Caco-2 (cell line): ENCODE measurements around the gene GPC5. TPM values are rescaled to one million over a fixed set of nuclear protein-coding genes. Genes with fewer than 3 reads are reported as not detected.
"Not testable (repeated sequence)": the region's sequence is repeated elsewhere in the genome, so short reads cannot be mapped to it uniquely, and the experiment has no call there.

ENCODE experiments used
- BruUV-seq: library from RNA; stranded (reverse); fragments of 400-500 nt; replicated peaks from 2 replicates; lab custom pipeline; 2021; lab: Mats Ljungman, UMichigan
- CTCF ChIA-PET: fragments of 300-600 bp; sonication (Branson Sonifier 250); formaldehyde crosslinking; loops from one replicate; lab custom pipeline; 2022; ENCODE audit warnings: antibody characterized with exemption; lab: Charles Lee
- POLR2A ChIA-PET: fragments of 300-600 bp; sonication (Branson Sonifier 250); formaldehyde crosslinking; loops from one replicate; lab custom pipeline; 2022; ENCODE audit warnings: antibody characterized with exemption; lab: Charles Lee
- DNase-seq, 2 experiments: peaks; one replicate each; pipeline versions ENCODE4 v3.0.0 to v3.0.0-alpha.2; 2020 to 2022
- H3K27me3 ChIP-seq: replicated peaks from 2 replicates; pipeline ENCODE4 v1.6.0; 2011; ENCODE audit warnings: low read length; ENCODE audit not compliant: control insufficient read depth, insufficient read depth
- H3K36me3 ChIP-seq: 2 replicates; pipeline ENCODE4 v1.5.1; 2011; ENCODE audit warnings: low read length; ENCODE audit not compliant: control insufficient read depth, insufficient read depth
- H3K4me1 ChIP-seq: fragments of 250-450 bp; sonication (Bioruptor Pico); 2 replicates; pipeline ENCODE4 v1.5.1; 2020; ENCODE audit warnings: mild to moderate bottlenecking
- H3K4me3 ChIP-seq: 2 replicates; pipeline ENCODE4 v1.5.1; 2011; ENCODE audit warnings: low read depth, mild to moderate bottlenecking, control low read depth, low read length
- H3K9me3 ChIP-seq: fragments of 250-450 bp; sonication (Bioruptor Pico); 2 replicates; pipeline ENCODE4 v1.5.1; 2020; ENCODE audit warnings: mild to moderate bottlenecking, moderate library complexity
- H3K27ac Mint-ChIP-seq: one replicate; pipeline ENCODE4 v1.8.0; 2022; ENCODE audit warnings: mixed read lengths; ENCODE audit not compliant: unreplicated experiment
- H3K27me3 Mint-ChIP-seq: one replicate; pipeline ENCODE4 v1.8.0; 2022; ENCODE audit warnings: mixed read lengths; ENCODE audit not compliant: insufficient read depth, unreplicated experiment
- H3K36me3 Mint-ChIP-seq: one replicate; pipeline ENCODE4 v1.8.0; 2022; ENCODE audit warnings: mild to moderate bottlenecking, mixed read lengths; ENCODE audit not compliant: insufficient read depth, unreplicated experiment
- H3K4me1 Mint-ChIP-seq: one replicate; pipeline ENCODE4 v1.8.0; 2022; ENCODE audit warnings: low read depth, mixed read lengths; ENCODE audit not compliant: unreplicated experiment
- H3K4me3 Mint-ChIP-seq: one replicate; pipeline ENCODE4 v1.8.0; 2022; ENCODE audit warnings: mild to moderate bottlenecking, moderate library complexity, mixed read lengths; ENCODE audit not compliant: unreplicated experiment
- H3K9me3 Mint-ChIP-seq: one replicate; pipeline ENCODE4 v1.8.0; 2022; ENCODE audit warnings: mixed read lengths; ENCODE audit not compliant: unreplicated experiment
- intact Hi-C: fragments of 100-400 bp; cut with micrococcal nuclease; formaldehyde crosslinking; loops from one replicate; pipeline ENCODE4 v1.10.0; 2022; ENCODE audit not compliant: unreplicated experiment
- total RNA-seq: library from RNA; stranded (reverse); gene quantifications from 2 replicates; pipeline ENCODE4 v1.2.3, GENCODE V29; 2022
- TF ChIP-seq, protein P1 (sequence below), 2 experiments: fragments of 200-600 bp in 1 of 2; IDR thresholded peaks; 1 replicate in 1 of 2; 2 replicates in 1 of 2; pipeline versions ENCODE4 v1.5.1 to v1.8.0; 2011 to 2022; ENCODE audit warnings: antibody characterized with exemption in 1 of 2, control low read depth in 1 of 2, inconsistent platforms in 1 of 2, low read depth in 1 of 2, low read length in 1 of 2, mild to moderate bottlenecking in 1 of 2, moderate library complexity in 1 of 2; ENCODE audit not compliant: insufficient read depth in 1 of 2, severe bottlenecking in 1 of 2, unreplicated experiment in 1 of 2

Gene GPC5
- total RNA-seq, 1 experiment from 2014 or later: 4.1 TPM

DNA sequence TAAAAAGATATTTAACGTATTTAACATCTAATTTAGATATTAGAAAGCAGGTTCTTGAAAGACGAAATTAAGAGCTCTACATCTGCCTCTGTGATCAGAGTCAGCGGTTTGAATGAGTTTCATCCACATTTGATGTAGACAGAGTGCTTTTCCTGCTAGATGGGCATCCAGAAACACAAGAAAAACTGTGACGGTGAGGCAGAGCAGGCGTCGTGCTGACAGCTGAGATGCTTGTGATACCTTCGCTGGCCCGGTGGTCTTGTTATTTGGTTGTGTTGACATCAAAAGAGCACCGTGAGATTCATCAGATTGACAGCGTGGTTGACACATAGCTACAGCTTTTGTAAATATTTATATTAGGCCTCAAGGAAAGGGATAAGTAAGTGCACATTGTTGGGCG lies 399.1 kb downstream of the GPC5 start:
- no peaks in the 10 kb centered on the region for H3K36me3 ChIP-seq
- Mint-ChIP-seq H3K36me3 (no peaks in the 10 kb centered on the region), H3K27me3 (no peaks in the 10 kb centered on the region), H3K4me3 (no peak overlapping the region), H3K4me1 (no peaks in the 10 kb centered on the region), H3K9me3 (peaks cover 9% of the 10 kb centered on the region), H3K27ac (no peak overlapping the region)
- no TSS peak for BruUV-seq
- intact Hi-C loops: no loop called here
- H3K4me1 ChIP-seq: no peaks in the 10 kb centered on the region
- ChIA-PET CTCF (no interaction called here), POLR2A (no interaction called here)
- H3K27me3 ChIP-seq: no peaks in the 10 kb centered on the region
- no peak for DNase-seq
- H3K4me3 ChIP-seq: no peak overlapping the region
- TF ChIP-seq, protein P1, sequence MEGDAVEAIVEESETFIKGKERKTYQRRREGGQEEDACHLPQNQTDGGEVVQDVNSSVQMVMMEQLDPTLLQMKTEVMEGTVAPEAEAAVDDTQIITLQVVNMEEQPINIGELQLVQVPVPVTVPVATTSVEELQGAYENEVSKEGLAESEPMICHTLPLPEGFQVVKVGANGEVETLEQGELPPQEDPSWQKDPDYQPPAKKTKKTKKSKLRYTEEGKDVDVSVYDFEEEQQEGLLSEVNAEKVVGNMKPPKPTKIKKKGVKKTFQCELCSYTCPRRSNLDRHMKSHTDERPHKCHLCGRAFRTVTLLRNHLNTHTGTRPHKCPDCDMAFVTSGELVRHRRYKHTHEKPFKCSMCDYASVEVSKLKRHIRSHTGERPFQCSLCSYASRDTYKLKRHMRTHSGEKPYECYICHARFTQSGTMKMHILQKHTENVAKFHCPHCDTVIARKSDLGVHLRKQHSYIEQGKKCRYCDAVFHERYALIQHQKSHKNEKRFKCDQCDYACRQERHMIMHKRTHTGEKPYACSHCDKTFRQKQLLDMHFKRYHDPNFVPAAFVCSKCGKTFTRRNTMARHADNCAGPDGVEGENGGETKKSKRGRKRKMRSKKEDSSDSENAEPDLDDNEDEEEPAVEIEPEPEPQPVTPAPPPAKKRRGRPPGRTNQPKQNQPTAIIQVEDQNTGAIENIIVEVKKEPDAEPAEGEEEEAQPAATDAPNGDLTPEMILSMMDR (IDR thresholded peaks at IDR 0.05; ENCODE audit: insufficient read depth in 1 of 2, low read depth in 1 of 2, low read length in 1 of 2, severe bottlenecking in 1 of 2, unreplicated experiment in 1 of 2): no peak
- no peaks in the 10 kb centered on the region for H3K9me3 ChIP-seq

DNA sequence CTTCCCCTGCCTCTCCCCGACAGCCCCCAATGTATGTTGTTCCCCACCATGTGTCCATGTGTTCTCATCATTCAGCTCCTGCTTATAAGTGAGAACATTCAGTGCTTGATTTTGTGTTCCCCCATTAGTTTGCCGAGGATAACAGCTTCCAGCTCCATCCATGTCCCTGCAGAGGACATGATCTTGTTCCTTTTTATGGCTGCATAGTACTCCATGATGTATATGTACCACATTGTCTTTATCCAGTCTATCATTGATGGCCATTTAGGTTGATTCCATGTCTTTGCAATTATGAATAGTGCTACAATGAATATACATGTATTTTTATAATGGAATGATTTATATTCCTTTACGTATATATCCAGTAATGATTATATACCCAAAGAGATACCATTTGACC lies 399.9 kb downstream of the GPC5 start:
- H3K36me3 Mint-ChIP-seq, H3K4me1 ChIP-seq, H3K9me3 Mint-ChIP-seq, H3K9me3 ChIP-seq, H3K27me3 Mint-ChIP-seq, BruUV-seq, H3K36me3 ChIP-seq, intact Hi-C loops, H3K4me3 Mint-ChIP-seq, DNase-seq, H3K4me1 Mint-ChIP-seq, POLR2A ChIA-PET, H3K4me3 ChIP-seq, H3K27me3 ChIP-seq, H3K27ac Mint-ChIP-seq, CTCF ChIA-PET: not testable (repeated sequence)

DNA sequence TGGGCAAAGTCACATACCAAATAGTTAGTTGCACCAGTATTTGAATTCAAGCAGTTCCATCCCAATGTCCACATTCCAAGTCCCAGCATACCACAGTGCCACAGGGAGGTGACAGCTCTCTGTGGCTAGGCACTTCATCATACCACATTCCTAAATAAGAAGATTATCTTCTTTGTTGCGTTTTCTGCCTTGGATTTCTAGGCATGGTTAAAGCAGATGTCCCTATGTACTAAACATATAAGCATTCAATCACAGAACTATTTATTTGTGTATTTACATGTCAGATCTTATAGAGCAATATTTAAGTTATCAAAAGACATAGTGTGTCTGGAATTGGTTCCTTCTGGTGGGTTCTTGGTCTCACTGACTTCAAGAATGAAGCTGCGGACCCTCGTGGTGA lies 403.4 kb downstream of the GPC5 start:
- H3K36me3 Mint-ChIP-seq, H3K27me3 Mint-ChIP-seq, BruUV-seq, H3K27me3 ChIP-seq, H3K4me3 ChIP-seq, intact Hi-C loops, H3K27ac Mint-ChIP-seq, POLR2A ChIA-PET, H3K36me3 ChIP-seq, H3K4me1 ChIP-seq, H3K9me3 Mint-ChIP-seq, DNase-seq, H3K4me3 Mint-ChIP-seq, CTCF ChIA-PET, H3K4me1 Mint-ChIP-seq, H3K9me3 ChIP-seq: not testable (repeated sequence)

DNA sequence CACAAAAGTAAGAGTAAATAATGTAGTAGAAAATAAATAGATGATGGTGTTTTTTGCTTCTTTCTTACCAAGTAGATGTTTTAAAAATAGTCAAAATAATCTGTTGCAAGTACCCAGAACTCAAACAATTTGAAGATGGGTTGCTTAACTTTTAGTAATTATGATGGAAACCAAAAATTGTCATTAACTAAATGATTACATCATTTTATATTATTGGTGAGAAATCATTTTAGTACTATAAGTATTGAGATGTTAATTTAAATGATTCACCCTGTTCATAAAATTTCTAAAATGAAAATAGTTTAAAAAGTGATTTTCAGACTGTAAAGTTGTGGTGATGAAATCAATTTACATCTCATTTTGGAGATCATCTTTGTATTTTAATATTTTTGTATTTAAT lies 404.5 kb downstream of the GPC5 start:
- no peak for DNase-seq
- CTCF ChIA-PET: no interaction called here
- no peak overlapping the region for H3K4me3 Mint-ChIP-seq
- TF ChIP-seq, protein P1 (IDR thresholded peaks at IDR 0.05; ENCODE audit: insufficient read depth in 1 of 2, low read depth in 1 of 2, low read length in 1 of 2, severe bottlenecking in 1 of 2, unreplicated experiment in 1 of 2): no peak
- Histone ChIP-seq H3K36me3 (no peaks in the 10 kb centered on the region), H3K9me3 (no peaks in the 10 kb centered on the region), H3K4me1 (no peaks in the 10 kb centered on the region), H3K4me3 (no peak overlapping the region), H3K27me3 (no peaks in the 10 kb centered on the region)
- H3K9me3 Mint-ChIP-seq: peaks cover 9% of the 10 kb centered on the region
- no TSS peak for BruUV-seq
- no peaks in the 10 kb centered on the region for H3K4me1 Mint-ChIP-seq
- intact Hi-C loops: no loop called here
- H3K36me3 Mint-ChIP-seq: no peaks in the 10 kb centered on the region
- peaks cover 3% of the 10 kb centered on the region for H3K27me3 Mint-ChIP-seq
- POLR2A ChIA-PET: no interaction called here
- H3K27ac Mint-ChIP-seq: no peak overlapping the region
